Activated B cell treated with CpG ODN at 0.5 μM for 24 hours (primary cell): ENCODE measurements around the gene EBF4. TPM values are rescaled to one million over a fixed set of nuclear protein-coding genes. Genes with fewer than 3 reads are reported as not detected.

Source experiments
- ATAC-seq: fragments of 200-7000 bp; cut with Tn5 transposase; one replicate; pipeline ENCODE4 v1.10.0; 2021; ENCODE audit warnings: low read depth, mild to moderate bottlenecking, moderate library complexity
- CTCF ChIA-PET: fragments of 350-600 bp; sonication (Branson Sonifier 250); formaldehyde crosslinking; loops from one replicate; lab custom pipeline; 2021; ENCODE audit warnings: antibody characterized with exemption; lab: Charles Lee
- POLR2A ChIA-PET: fragments of 350-600 bp; sonication (Branson Sonifier 250); formaldehyde crosslinking; loops from one replicate; lab custom pipeline; 2021; ENCODE audit warnings: antibody characterized with exemption; lab: Charles Lee
- DNase-seq: peaks from one replicate; pipeline ENCODE4 v3.0.0; 2022
- H3K27ac Mint-ChIP-seq: one replicate; pipeline ENCODE4 v1.8.0; 2020; ENCODE audit warnings: mixed read lengths
- H3K27me3 Mint-ChIP-seq: one replicate; pipeline ENCODE4 v1.8.0; 2021; ENCODE audit warnings: mixed read lengths
- H3K36me3 Mint-ChIP-seq: one replicate; pipeline ENCODE4 v1.8.0; 2021; ENCODE audit warnings: low read depth, mixed read lengths
- H3K4me1 Mint-ChIP-seq: one replicate; pipeline ENCODE4 v1.8.0; 2021; ENCODE audit warnings: mixed read lengths
- H3K4me3 Mint-ChIP-seq: one replicate; pipeline ENCODE4 v1.8.0; 2020; ENCODE audit warnings: mild to moderate bottlenecking, mixed read lengths
- H3K9me3 Mint-ChIP-seq: one replicate; pipeline ENCODE4 v1.8.0; 2020; ENCODE audit warnings: mixed read lengths
- CTCF ChIP-seq: fragments of 200-600 bp; IDR thresholded peaks from one replicate; pipeline ENCODE4 v1.8.0; 2022; ENCODE audit warnings: antibody characterized with exemption, mild to moderate bottlenecking
- intact Hi-C: fragments of 100-400 bp; cut with micrococcal nuclease; formaldehyde crosslinking; loops from one replicate; pipeline ENCODE4 v1.15.1; 2024
- total RNA-seq: library from RNA; stranded (reverse); gene quantifications from 2 replicates; pipeline ENCODE4 v1.2.3, GENCODE V29; 2022

Gene EBF4
- total RNA-seq, 1 donor from 2014 or later: 2.4 TPM

- TF ChIP-seq CTCF: no peak
- Mint-ChIP-seq H3K36me3 (no peaks in the 10 kb centered on the region), H3K4me3 (no peak overlapping the region), H3K9me3 (no peaks in the 10 kb centered on the region), H3K27ac (no peak overlapping the region), H3K4me1 (peaks cover 3% of the 10 kb centered on the region), H3K27me3 (peaks cover 36% of the 10 kb centered on the region)
- intact Hi-C loops: no loop called here
- DNase-seq: no peak
- ChIA-PET CTCF (interaction anchor here (0.9 kb wide), 1 partner anchor 14 kb away, joined by 3 read pairs; no protein-coding TSS in a partner anchor), POLR2A (no interaction called here)
- ATAC-seq: no peak
Observed at GRCh38 chr20:2739042-2739398, 46.4 kb downstream of the EBF4 start.

- peaks cover 3% of the 10 kb centered on the region for H3K4me1 Mint-ChIP-seq
- ChIA-PET POLR2A (no interaction called here), CTCF (interaction anchor here (0.6 to 2.1 kb wide), 2 partner anchors 12 to 792 kb away, joined by 3 to 6 read pairs; no protein-coding TSS in a partner anchor)
- H3K9me3 Mint-ChIP-seq: no peaks in the 10 kb centered on the region
- H3K36me3 Mint-ChIP-seq: no peaks in the 10 kb centered on the region
- H3K27me3 Mint-ChIP-seq: peaks cover 32% of the 10 kb centered on the region
- ATAC-seq (no peak), DNase-seq (no peak)
- no peak overlapping the region for H3K4me3 Mint-ChIP-seq
- intact Hi-C loops: loop anchor here (5.0 to 10.0 kb wide), 3 partner anchors 216 to 613 kb away; no protein-coding TSS in a partner anchor
- H3K27ac Mint-ChIP-seq: no peak overlapping the region
- no peak for TF ChIP-seq CTCF
Observed at GRCh38 chr20:2740702-2741101, 48.1 kb downstream of the EBF4 start.

- H3K27ac Mint-ChIP-seq: no peak overlapping the region
- ChIA-PET CTCF (interaction anchor here (0.6 to 2.1 kb wide), 3 partner anchors 11 to 792 kb away, joined by 3 to 6 read pairs (median 3); no protein-coding TSS in a partner anchor), POLR2A (no interaction called here)
- H3K4me1 Mint-ChIP-seq: peaks cover 3% of the 10 kb centered on the region
- no peak overlapping the region for H3K4me3 Mint-ChIP-seq
- DNase-seq (no peak), ATAC-seq (no peak)
- no peak for TF ChIP-seq CTCF
- no peaks in the 10 kb centered on the region for H3K36me3 Mint-ChIP-seq
- peaks cover 28% of the 10 kb centered on the region for H3K27me3 Mint-ChIP-seq
- intact Hi-C loops: loop anchor here (5.0 to 10.0 kb wide), 3 partner anchors 217 to 614 kb away; no protein-coding TSS in a partner anchor
- no peaks in the 10 kb centered on the region for H3K9me3 Mint-ChIP-seq
Observed at GRCh38 chr20:2741463-2741862, 48.9 kb downstream of the EBF4 start.

DNA sequence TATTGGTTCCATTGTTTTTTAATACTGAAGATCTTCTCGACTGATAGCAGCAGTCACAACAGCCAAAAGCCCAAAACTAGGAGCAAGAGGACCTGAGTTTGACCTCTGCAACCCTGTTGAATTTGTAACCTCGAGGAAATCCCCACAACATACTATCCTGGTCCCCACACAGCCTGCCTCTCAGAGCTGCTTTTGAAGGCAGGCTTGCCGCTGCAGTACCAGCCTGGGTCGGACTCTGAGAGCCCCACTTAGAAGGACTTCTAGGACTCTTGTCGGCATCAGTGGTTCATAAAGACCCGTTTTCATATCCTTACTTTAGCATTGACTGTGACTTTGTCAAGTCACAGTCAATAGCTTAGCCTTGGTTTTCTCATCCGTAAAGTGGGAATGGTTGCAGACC, 49.3 kb downstream of the EBF4 start:
- no peak for DNase-seq
- Mint-ChIP-seq H3K9me3 (no peaks in the 10 kb centered on the region), H3K4me3 (no peak overlapping the region), H3K27me3 (peaks cover 25% of the 10 kb centered on the region), H3K36me3 (no peaks in the 10 kb centered on the region), H3K27ac (no peak overlapping the region), H3K4me1 (peaks cover 3% of the 10 kb centered on the region)
- ATAC-seq: no peak
- no peak for TF ChIP-seq CTCF
- intact Hi-C loops: loop anchor here (2.0 to 10.0 kb wide), 4 partner anchors 95 to 615 kb away; no protein-coding TSS in a partner anchor
- ChIA-PET CTCF (interaction anchor here (1.1 to 2.1 kb wide), 2 partner anchors 11 to 13 kb away, joined by 3 to 6 read pairs; no protein-coding TSS in a partner anchor), POLR2A (no interaction called here)

GRCh38 chr20:2742431-2742830, 49.9 kb downstream of the EBF4 start:
- Mint-ChIP-seq H3K4me3 (no peak overlapping the region), H3K36me3 (no peaks in the 10 kb centered on the region), H3K9me3 (no peaks in the 10 kb centered on the region), H3K27me3 (peaks cover 25% of the 10 kb centered on the region), H3K4me1 (peaks cover 3% of the 10 kb centered on the region), H3K27ac (no peak overlapping the region)
- TF ChIP-seq CTCF: no peak
- DNase-seq (no peak), ATAC-seq (no peak)
- CTCF ChIA-PET: interaction anchor here (1.1 to 2.1 kb wide), 2 partner anchors 10 to 13 kb away, joined by 3 to 6 read pairs; no protein-coding TSS in a partner anchor
- intact Hi-C loops: loop anchor here (2.0 to 10.0 kb wide), 4 partner anchors 96 to 615 kb away; no protein-coding TSS in a partner anchor
- POLR2A ChIA-PET: no interaction called here
